ENCODE data around the gene SLC12A8.

Gene SLC12A8

DNA sequence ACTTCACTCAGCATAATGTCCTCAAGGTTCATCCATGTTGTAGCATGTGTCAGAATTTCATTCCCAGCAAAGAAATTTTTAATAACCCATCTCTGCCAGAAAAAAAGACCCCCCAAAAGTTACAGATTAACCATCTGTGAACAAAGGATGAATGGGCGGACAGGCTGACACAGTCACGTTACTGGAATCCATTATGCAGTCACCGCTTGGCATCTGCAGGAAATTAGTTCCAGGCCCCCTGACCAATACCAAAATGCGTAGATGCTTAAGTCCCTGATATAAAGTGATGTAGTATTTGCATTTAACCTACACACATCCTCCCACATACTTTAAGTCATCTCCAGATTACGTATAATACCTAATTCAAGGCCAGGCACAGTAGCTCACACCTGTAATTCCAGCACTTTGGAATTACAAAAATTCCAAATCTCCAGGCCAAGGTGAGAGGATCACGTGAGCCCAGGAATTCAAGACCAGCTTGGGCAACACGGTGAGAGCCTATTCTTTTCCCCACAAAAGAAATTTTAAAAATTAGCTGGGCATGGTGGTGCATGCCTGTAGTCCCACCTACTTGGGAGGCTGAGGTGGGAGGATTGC, 1.5 kb upstream of the SLC12A8 start:
- DNase-seq (ENCODE audit: low read depth): no peak

DNA sequence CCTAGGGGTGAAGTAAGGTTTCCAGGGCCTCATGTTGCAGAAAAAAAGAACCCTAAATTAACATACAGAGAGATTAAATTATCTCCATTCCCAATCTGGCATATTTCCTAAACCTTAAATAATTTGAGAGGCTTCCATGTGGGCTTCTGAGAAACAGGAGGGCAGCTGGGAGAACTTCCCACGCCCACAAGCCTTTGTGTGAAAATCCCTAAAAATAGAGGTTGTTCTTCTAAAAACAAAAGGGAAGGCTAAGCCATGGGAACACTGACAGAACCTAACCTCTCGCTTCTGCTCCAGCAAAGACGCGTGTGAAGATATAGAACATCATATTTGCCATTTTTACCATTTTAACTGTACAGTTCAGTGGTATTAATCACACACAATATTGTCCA, 812 bp upstream of the SLC12A8 start:
- no peak for DNase-seq (ENCODE audit: low read depth)

DNA sequence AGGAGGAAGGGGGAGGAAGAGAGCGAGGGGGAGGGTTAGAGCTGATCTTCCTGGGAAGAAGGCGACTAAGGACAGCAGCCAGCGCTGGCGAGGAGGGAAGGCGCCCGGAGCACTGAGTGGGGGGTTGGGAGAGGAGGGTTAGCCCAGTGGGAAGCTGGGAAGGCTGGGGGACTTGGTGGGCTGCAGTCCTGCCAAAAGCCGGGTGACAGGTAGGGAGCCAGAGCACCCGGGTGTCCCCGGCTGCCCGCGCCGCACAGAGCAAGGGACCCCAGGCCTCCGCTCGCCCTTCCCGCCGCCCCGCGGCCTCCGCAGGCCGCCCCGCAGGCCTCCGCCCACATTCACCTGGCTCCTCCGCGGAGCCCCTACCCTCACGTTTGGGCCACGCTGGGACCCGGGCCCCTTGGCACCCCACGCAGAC, 448 bp downstream of the SLC12A8 start:
- DNase-seq (ENCODE audit: low read depth): no peak

- DNase-seq (ENCODE audit: low read depth): no peak
Measured at GRCh38 chr3:125211523-125212090, 941 bp downstream of the SLC12A8 start.

GRCh38 chr3:125207949-125208568, 4.5 kb downstream of the SLC12A8 start:
- DNase-seq (ENCODE audit: low read depth): no peak

- no peak for DNase-seq (ENCODE audit: low read depth)
Measured at GRCh38 chr3:125207507-125207906, 5.0 kb downstream of the SLC12A8 start.

- DNase-seq (ENCODE audit: low read depth): no peak
Measured at GRCh38 chr3:125206934-125207333, 5.6 kb downstream of the SLC12A8 start.

DNA sequence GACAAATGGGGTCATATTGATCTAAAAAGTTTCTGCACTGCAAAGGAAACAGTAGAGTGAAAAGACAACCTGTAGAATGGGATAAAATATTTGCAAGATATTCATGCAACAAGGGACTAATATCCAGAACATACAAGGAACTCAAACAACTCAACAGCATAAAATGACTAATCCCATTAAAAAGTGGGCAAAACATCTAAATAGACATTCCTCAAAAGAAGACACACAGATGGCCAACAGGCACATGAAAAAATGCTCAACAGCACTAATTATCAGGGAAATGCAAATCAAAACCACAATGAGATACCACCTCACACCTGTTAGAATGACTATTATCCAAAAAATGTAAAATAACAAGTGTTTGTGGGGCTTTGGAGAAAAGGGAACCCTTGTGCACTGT, 8.8 kb downstream of the SLC12A8 start:
- DNase-seq (ENCODE audit: low read depth): no peak

GRCh38 chr3:125202197-125202596, 10.4 kb downstream of the SLC12A8 start:
- DNase-seq (ENCODE audit: low read depth): no peak

GRCh38 chr3:125200731-125201139, 11.8 kb downstream of the SLC12A8 start:
- no peak for DNase-seq (ENCODE audit: low read depth)

- DNase-seq (ENCODE audit: low read depth): no peak
Measured at GRCh38 chr3:125194849-125195601, 17.5 kb downstream of the SLC12A8 start.

DNA sequence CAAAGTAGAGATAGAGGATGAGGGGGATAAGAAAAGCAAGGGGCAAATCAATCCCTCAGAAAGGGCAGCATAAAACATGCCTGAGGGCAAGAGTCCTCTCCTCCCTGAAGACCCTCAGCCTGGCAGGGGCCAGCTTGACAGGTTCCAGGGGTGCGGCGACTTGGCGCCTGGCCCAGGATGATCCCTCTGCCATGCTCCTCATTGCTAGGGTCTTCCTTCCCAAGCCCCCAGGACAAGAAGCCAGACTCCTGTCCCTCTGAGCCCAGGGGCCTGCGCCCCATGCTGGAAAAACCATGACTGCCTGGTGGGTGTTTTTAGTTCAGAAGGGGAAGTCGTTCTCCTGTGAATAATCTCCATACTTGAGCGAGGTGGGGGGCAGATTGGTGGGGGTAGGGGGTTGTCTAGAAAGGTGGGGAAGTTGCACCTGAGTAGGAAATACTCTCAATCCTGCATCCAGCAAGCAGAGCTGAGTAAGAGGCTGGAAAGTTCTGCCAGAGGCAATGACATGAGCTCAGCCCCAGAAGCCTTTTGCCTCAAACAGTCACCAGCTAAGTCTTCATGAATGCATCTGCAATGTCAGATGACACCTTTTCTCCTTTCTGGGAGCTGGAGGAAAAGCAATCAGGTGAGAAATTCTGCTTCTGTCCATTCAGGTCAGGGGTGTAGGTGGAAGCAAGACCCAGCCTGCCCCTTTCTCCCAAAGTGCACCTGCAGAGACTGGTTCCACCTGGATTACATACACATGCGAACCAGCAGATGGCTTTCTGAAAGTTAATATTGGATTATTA, 18.3 kb downstream of the SLC12A8 start:
- DNase-seq (ENCODE audit: low read depth): no peak

GRCh38 chr3:125192190-125193035, 20.1 kb downstream of the SLC12A8 start:
- no peak for DNase-seq (ENCODE audit: low read depth)

DNA sequence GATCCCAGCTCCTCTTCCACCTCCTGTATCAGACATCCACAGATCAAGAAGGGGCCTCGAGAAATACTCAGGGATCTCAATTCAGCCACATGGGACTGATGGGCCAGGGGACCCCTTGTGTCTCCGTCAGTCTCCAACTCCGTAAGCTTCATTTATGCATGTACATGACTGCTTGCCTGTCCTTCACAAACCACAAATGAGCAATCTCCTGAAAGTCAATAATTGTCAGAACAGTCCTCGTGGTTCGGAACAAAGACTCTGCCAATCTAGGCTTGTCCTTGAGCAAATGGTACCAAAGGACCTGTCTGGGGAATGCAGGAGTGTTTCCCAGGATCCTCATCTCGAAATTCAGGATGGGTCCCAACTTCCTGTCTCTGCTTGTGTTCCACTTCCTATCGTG, 20.8 kb downstream of the SLC12A8 start:
- DNase-seq (ENCODE audit: low read depth): no peak

- DNase-seq (ENCODE audit: low read depth): no peak
Measured at GRCh38 chr3:125191256-125191655, 21.3 kb downstream of the SLC12A8 start.

DNA sequence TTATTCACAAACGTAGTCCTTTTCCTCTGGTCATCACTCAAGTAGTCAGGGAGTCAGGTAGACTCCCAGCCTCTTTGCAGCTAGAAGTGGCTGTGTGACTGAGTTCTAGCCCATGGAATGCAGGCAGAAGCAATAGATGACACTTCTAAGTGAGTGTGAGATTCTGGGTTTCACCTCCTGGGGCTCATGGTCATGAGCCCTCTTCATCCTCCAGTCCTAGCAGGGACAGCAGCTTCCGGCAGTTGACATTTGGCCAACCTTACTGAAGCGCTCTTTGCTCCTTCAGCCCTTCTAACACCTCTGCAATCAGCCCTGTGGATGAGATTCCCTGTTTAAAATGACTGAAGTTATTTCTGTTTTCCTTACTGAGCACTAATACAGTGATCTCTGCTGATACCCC, 21.8 kb downstream of the SLC12A8 start:
- DNase-seq (ENCODE audit: low read depth): no peak

DNA sequence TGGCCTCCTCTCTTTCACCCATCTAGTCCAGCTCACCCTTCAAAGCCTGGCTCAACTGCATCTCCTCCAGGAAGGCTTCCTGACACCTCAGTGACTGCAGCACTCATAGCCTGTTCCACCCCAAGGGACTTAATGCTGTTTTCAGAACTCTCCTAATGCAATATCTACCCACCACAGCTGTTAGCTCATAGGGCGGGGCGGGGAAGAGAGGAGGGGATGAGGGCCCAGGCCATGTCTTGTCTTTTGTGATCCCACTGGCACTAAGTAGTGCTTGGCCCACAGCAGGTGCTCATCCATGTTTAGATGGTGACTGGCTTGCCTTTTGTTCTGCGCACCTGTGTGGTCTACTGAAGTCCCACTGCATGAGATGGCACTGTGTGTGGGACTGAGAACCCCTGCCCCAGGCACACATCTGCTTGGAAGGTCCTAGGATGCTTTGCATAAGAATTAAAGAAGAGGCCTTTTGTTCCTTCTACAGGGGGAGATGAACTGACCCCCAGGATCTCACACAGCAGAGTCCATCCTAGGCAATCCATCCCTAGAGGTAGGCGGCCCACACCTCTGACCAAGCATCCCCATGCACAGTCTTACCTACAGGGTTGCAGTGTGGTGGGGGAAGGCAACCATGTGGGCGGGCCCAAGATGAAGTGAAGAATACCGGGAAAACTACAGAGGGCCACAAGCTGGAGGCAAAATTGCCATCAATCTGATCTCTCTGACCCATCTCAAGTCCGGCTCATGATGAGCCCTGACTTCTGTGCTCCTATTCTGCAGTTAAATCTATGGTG, 23.0 kb downstream of the SLC12A8 start:
- no peak for DNase-seq (ENCODE audit: low read depth)

GRCh38 chr3:125188955-125189354, 23.6 kb downstream of the SLC12A8 start:
- DNase-seq (ENCODE audit: low read depth): no peak

DNA sequence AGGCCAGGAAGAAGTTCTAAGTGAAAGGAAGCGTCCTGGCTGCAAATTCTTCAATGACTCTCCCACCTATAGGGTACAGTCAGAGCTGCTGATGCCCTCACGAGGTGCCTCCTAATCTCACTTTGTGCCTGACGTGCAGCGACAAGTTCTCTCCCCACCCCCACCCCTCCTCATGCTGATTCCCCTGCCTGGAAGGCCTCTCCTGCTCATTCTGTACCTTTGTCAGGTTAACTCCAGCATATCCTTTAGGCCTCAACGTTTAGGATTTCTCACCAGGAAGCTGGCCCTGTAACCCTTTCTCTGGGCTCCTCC, 25.0 kb downstream of the SLC12A8 start:
- no peak for DNase-seq (ENCODE audit: low read depth)

DNA sequence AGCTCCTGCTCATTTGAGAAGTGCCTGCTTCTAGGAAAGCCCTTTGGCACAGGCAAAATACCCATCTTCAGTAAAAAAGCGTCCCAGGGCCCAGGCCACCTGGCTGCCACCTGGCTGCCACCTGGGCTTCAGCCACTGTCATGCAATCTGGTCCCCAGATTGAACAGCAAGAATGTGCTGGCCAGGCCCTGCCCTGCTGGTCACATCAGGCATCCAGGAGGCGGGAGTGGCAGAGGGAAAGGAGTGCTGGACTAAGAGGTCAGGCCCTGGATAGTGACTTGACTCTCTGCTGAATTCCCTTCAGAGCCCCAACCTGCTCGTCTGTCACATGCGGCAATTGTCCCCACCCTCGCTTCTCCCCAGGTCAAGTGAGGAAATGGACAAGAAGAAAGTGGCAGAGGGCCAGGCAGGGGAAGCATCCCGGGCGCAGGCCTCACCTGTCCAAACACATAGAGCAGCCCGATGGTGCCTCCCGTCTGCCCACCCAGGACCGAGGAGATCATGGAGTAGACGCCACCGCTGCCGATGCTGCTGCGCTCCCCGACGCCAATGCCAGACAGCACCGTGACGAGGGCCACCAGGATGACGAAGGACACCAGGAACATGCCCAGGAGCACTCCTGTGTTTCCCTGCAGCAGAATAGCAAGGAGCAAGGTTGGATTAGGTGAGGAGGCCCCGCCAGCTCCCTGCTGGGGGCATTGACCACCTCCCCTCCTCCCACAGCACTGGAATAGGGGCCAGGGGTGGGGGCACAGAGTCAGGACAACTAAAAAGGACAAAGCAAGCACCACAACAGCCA, 25.5 kb downstream of the SLC12A8 start:
- DNase-seq (ENCODE audit: low read depth): no peak
